OCI-LY3 (cell line): ENCODE data around the gene CYP4A11.
"Not testable (repeated sequence)": the region's sequence is repeated elsewhere in the genome, so short reads cannot be mapped to it uniquely, and the experiment has no call there.

Experiments
- H2AFZ ChIP-seq: fragments of 200-600, 300-600 bp; shearing (Covaris generic); 2 replicates; pipeline ENCODE4 v1.6.0; 2014; ENCODE audit warnings: antibody characterized with exemption, low read depth, low read length
- H3K27ac ChIP-seq: fragments of 200-600, 300-600 bp; sonication (generic); 2 replicates; pipeline ENCODE4 v1.5.1; 2014; ENCODE audit warnings: mild to moderate bottlenecking, low read length, moderate library complexity, mixed read lengths
- H3K27me3 ChIP-seq: fragments of 200-600, 300-600 bp; sonication (generic); 2 replicates; pipeline ENCODE4 v1.6.1; 2014; ENCODE audit warnings: low read depth, low read length, mixed read lengths
- H3K36me3 ChIP-seq: fragments of 200-600, 300-600 bp; sonication (generic); replicated peaks from 2 replicates; pipeline ENCODE3; 2014; ENCODE audit warnings: low read depth, low read length, mixed read lengths
- H3K4me1 ChIP-seq: fragments of 300-600, 200-600 bp; sonication (generic); 2 replicates; pipeline ENCODE4 v1.6.1; 2014; ENCODE audit warnings: low read length, mixed read lengths
- H3K4me2 ChIP-seq: fragments of 200-600, 300-600 bp; sonication (generic); 2 replicates; pipeline ENCODE4 v1.6.1; 2014; ENCODE audit warnings: low read length, mixed read lengths
- H3K4me3 ChIP-seq: fragments of 300-600, 200-600 bp; sonication (generic); 2 replicates; pipeline ENCODE4 v1.5.1; 2014; ENCODE audit warnings: antibody characterized with exemption, mild to moderate bottlenecking, low read length, moderate library complexity
- H3K79me2 ChIP-seq: fragments of 300-600, 200-600 bp; shearing (Covaris generic); 2 replicates; pipeline ENCODE4 v1.6.1; 2014; ENCODE audit warnings: mild to moderate bottlenecking, low read length, mixed read lengths
- H3K9ac ChIP-seq: fragments of 300-600, 200-600 bp; shearing (Covaris generic); 2 replicates; pipeline ENCODE4 v1.6.0; 2014; ENCODE audit warnings: mild to moderate bottlenecking, low read length, moderate library complexity
- H3K9me3 ChIP-seq: fragments of 200-600, 300-600 bp; shearing (Covaris generic); 2 replicates; pipeline ENCODE4 v1.6.1; 2014; ENCODE audit warnings: low read length, mixed read lengths; ENCODE audit not compliant: insufficient read depth
- H4K20me1 ChIP-seq: fragments of 200-600, 300-600 bp; sonication (generic); 2 replicates; pipeline ENCODE4 v1.6.1; 2016; ENCODE audit warnings: low read length, mixed read lengths; ENCODE audit not compliant: insufficient read depth
- EZH2phosphoT487 ChIP-seq: fragments of 200-600 bp; shearing (Covaris generic); IDR thresholded peaks from 2 replicates; pipeline ENCODE4 v1.6.1; 2018; ENCODE audit warnings: antibody characterized with exemption, mixed run types, low read depth
- TF ChIP-seq, protein P1 (sequence below): fragments of 200-600, 300-600 bp; sonication (generic); IDR thresholded peaks from 2 replicates; pipeline ENCODE4 v1.5.1; 2014; ENCODE audit warnings: antibody characterized with exemption, low read length, low read depth

The CYP4A11 gene

DNA sequence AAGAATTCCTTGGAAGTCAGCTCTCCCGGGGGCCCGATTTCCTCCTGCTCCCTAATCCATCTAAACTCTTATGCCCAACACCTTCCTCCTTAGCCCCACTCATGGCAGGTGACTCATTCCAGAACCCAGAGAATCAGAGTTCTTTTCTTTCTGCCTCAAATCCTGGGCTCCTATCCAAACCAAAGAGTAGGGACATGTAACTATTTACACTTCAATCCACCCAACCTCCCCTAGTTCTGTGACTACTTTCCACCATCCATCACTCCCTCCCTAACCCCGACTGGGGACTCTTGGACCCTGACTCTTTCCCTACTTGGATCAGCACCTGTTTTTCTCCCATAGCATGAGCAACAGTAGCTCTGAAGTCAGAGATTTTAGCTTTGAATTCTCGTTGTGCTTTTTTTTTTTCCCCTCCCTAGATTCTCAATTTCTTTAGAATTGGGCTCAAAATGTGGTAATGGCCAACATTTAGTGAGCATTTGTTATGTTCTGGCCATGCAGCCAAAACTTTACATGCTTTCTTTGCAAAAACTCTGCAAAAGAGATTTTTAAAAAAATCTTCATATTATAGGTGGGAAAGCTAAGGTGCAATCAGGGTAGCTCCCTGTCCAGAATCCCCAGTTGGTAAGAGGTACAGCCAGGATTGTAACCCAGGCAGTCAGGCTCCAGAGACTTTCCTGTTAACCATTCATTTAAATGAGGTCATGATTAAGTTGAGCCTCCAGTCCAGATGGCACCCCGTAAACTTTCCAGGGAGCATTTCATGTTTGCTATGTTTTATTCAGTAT, 7.5 kb upstream of the CYP4A11 start:
- Histone ChIP-seq H3K27me3 (no peaks in the 10 kb centered on the region), H3K4me3 (no peak overlapping the region), H4K20me1 (no peaks in the 10 kb centered on the region), H3K9me3 (no peaks in the 10 kb centered on the region), H3K79me2 (no peaks in the 10 kb centered on the region), H3K36me3 (no peaks in the 10 kb centered on the region), H3K27ac (no peak overlapping the region), H2AFZ (no peak overlapping the region), H3K4me1 (no peaks in the 10 kb centered on the region), H3K4me2 (no peak overlapping the region), H3K9ac (no peak overlapping the region)
- TF ChIP-seq, protein P1, sequence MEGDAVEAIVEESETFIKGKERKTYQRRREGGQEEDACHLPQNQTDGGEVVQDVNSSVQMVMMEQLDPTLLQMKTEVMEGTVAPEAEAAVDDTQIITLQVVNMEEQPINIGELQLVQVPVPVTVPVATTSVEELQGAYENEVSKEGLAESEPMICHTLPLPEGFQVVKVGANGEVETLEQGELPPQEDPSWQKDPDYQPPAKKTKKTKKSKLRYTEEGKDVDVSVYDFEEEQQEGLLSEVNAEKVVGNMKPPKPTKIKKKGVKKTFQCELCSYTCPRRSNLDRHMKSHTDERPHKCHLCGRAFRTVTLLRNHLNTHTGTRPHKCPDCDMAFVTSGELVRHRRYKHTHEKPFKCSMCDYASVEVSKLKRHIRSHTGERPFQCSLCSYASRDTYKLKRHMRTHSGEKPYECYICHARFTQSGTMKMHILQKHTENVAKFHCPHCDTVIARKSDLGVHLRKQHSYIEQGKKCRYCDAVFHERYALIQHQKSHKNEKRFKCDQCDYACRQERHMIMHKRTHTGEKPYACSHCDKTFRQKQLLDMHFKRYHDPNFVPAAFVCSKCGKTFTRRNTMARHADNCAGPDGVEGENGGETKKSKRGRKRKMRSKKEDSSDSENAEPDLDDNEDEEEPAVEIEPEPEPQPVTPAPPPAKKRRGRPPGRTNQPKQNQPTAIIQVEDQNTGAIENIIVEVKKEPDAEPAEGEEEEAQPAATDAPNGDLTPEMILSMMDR: no peak
- TF ChIP-seq EZH2phosphoT487: no peak

DNA sequence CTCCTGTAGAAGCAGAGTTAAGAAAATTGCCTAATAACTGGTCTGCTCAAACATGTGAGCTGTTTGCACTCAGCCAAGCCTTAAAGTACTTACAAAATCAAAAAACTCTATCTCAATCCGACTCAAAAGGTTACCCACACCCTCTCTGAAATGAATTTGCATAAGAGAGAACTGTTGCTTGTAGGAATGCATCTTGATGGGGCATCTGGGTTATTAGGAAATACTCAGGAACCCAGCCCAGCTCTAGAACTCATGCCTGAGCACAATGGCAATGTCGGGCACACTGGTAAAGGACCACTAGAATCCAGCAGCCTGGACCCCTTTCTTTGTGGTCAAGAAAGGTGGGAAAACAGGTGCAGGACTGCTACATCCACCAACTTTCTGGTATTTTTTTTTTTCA, 6.4 kb upstream of the CYP4A11 start:
- H3K27me3 ChIP-seq, H4K20me1 ChIP-seq, H3K9ac ChIP-seq, H3K4me3 ChIP-seq, H3K79me2 ChIP-seq, H3K4me2 ChIP-seq, H3K27ac ChIP-seq, H3K36me3 ChIP-seq, H2AFZ ChIP-seq, H3K4me1 ChIP-seq, H3K9me3 ChIP-seq: not testable (repeated sequence)

DNA sequence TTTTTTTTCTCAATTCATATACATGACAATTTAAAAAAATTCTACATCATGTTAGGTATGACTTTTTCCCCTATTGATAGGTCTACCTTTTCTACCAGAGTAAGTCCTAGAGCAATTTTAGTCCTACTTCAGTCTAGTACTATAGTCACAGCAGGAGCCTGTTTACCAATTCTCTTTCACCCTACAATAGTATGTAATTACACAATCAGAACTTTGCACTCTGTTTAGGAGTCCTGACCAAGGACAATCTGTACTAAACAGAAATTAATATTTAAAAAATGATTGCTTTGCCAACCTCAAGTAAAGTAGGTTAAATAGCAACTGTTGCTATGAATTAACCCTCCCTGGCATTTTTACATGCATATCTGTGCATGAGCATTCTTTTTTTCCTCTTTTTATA, 810 bp upstream of the CYP4A11 start:
- H3K9ac ChIP-seq: no peak overlapping the region
- H3K36me3 ChIP-seq: no peaks in the 10 kb centered on the region
- H3K4me3 ChIP-seq: no peak overlapping the region
- no peak overlapping the region for H2AFZ ChIP-seq
- no peaks in the 10 kb centered on the region for H3K4me1 ChIP-seq
- TF ChIP-seq, protein P1: no peak
- no peak for TF ChIP-seq EZH2phosphoT487
- no peaks in the 10 kb centered on the region for H3K9me3 ChIP-seq
- H4K20me1 ChIP-seq: no peaks in the 10 kb centered on the region
- no peak overlapping the region for H3K27ac ChIP-seq
- H3K4me2 ChIP-seq: no peak overlapping the region
- no peaks in the 10 kb centered on the region for H3K79me2 ChIP-seq
- no peaks in the 10 kb centered on the region for H3K27me3 ChIP-seq

DNA sequence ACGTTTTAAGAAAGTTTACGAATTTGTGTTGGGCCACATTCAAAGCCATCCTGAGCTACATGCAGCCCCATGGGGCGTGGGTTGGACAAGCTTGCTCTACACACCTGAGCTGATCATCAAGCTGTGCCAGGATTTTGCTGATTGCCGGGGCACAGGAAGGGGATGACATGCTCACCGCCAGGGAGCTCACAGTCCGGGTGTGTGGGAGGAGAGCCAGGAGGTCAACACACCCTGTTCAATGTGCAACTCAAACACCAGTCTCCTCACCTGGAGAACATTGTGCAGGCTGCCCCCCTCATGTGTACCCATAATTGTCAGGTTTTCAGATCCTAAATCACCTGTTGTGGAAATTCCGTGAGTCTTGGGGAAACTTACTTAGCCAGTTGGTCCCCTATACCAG, 969 bp downstream of the CYP4A11 start:
- TF ChIP-seq, protein P1: no peak
- TF ChIP-seq EZH2phosphoT487: no peak
- no peak overlapping the region for H3K27ac ChIP-seq
- no peaks in the 10 kb centered on the region for H3K27me3 ChIP-seq
- no peaks in the 10 kb centered on the region for H3K4me1 ChIP-seq
- H3K4me2 ChIP-seq: no peak overlapping the region
- H3K4me3 ChIP-seq: no peak overlapping the region
- H2AFZ ChIP-seq: no peak overlapping the region
- H3K9ac ChIP-seq: no peak overlapping the region
- no peaks in the 10 kb centered on the region for H3K79me2 ChIP-seq
- H3K9me3 ChIP-seq: no peaks in the 10 kb centered on the region
- no peaks in the 10 kb centered on the region for H3K36me3 ChIP-seq
- no peaks in the 10 kb centered on the region for H4K20me1 ChIP-seq
